Gastrocnemius medialis (tissue), 4 donors: ENCODE measurements around the gene HERC2. TPM values are rescaled to one million over a fixed set of nuclear protein-coding genes. Genes with fewer than 3 reads are reported as not detected.

ENCODE experiments used
- ATAC-seq, 2 donors: fragments of 150-250 bp; one replicate each; pipeline ENCODE4 v1.9.1; 2016
- DNase-seq, 2 donors: peaks; one replicate each; pipeline ENCODE4 v3.0.0-alpha.2; 2019
- H3K27ac ChIP-seq, 4 donors: fragments of 200-600 bp; sonication (generic); 1 replicate in 1 of 4; 2 replicates in 3 of 4; pipeline ENCODE4 v1.5.1; 2016 to 2018; ENCODE audit warnings: mild to moderate bottlenecking in 2 of 4, moderate library complexity in 1 of 4
- H3K27me3 ChIP-seq, 3 donors: fragments of 200-600 bp; sonication (generic) in 2 of 3; 1 replicate in 1 of 3; 2 replicates in 2 of 3; pipeline versions ENCODE4 v1.5.1 to v1.6.0; 2016 to 2019; ENCODE audit warnings: mild to moderate bottlenecking in 1 of 3, moderate library complexity in 1 of 3
- H3K36me3 ChIP-seq, 2 donors: fragments of 200-600 bp; sonication (generic) in 1 of 2; one replicate each; pipeline ENCODE4 v1.5.1; 2017 to 2018
- H3K4me1 ChIP-seq, 2 donors: fragments of 200-600 bp; sonication (generic) in 1 of 2; one replicate each; pipeline ENCODE4 v1.5.1; 2016 to 2017; ENCODE audit warnings: mild to moderate bottlenecking in 2 of 2
- H3K4me3 ChIP-seq, 4 donors: fragments of 200-600 bp; sonication (generic) in 3 of 4; 1 replicate in 1 of 4; 2 replicates in 3 of 4; pipeline ENCODE4 v1.5.1; 2016 to 2019; ENCODE audit warnings: mild to moderate bottlenecking in 2 of 4
- H3K9me3 ChIP-seq, 3 donors: fragments of 200-600 bp; sonication (generic) in 2 of 3; 1 replicate in 1 of 3; 2 replicates in 2 of 3; pipeline ENCODE4 v1.5.1; 2016 to 2019
- POLR2A ChIP-seq, 2 donors: fragments of 450-650 bp; IDR thresholded peaks; one replicate each; pipeline ENCODE4 v1.6.1; 2017; ENCODE audit warnings: antibody characterized with exemption in 2 of 2, mild to moderate bottlenecking in 2 of 2, moderate library complexity in 2 of 2
- in situ Hi-C, 4 donors: fragments of 200-750 bp; cut with MboI; loops; one replicate each; pipeline versions ENCODE4 v1.15.0 to v1.8.0; 2017; ENCODE audit warnings: low sequenced_read_pairs in 4 of 4
- intact Hi-C: fragments of 100-400 bp; cut with DNase I; formaldehyde crosslinking; loops from one replicate; pipeline ENCODE4 v1.15.1; 2023; ENCODE audit warnings: low total_unique reads
- total RNA-seq, 4 donors: library from RNA; depleted of rRNA; stranded (reverse); fragments of >200 nt; gene quantifications; one replicate each; pipeline versions ENCODE4 v1.1.0 to v1.2.3, GENCODE V29; 2016
- TF ChIP-seq, protein P1 (sequence below), 5 experiments: fragments of 450-650 bp in 3 of 5; fragments of 200-600 bp in 2 of 5; sonication (generic) in 2 of 5; IDR thresholded peaks in 4 of 5; conservative IDR thresholded peaks in 1 of 5; 1 replicate in 4 of 5; 2 replicates in 1 of 5; pipeline ENCODE4 v1.5.1; 2016 to 2019; ENCODE audit warnings: antibody characterized with exemption in 5 of 5, mild to moderate bottlenecking in 3 of 5, moderate library complexity in 3 of 5

The HERC2 gene
- total RNA-seq, 4 donors from 2014 or later: 46.8 to 92.7 (median 62.2) TPM

DNA sequence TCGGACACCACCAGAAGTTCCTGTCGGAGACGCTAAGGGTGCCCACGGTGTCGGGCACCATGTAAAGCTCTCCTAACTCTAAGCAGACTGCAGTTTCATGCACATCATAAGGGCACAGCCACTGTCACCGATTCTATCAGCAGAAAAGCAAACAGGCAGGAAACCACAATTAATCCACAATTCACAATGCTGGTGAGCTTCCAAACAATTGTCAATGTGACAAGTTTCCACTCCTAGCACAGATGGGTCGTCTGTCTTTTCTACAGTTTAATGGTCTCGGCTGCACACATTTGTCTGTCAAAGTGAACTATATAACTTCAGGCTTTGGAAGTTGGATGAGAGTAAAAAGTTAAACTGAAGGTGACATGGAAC is 214.1 kb downstream of the HERC2 start:
- no peak for DNase-seq
- H3K9me3 ChIP-seq: no peaks in the 10 kb centered on the region
- in situ Hi-C loops (no loop called here), intact Hi-C loops (no loop called here)
- peaks cover 0 to 17% of the 10 kb centered on the region in 2 donors for H3K36me3 ChIP-seq
- no peak for ATAC-seq
- peaks cover 17 to 20% (median 18%) of the 10 kb centered on the region in 3 donors for H3K27me3 ChIP-seq
- peak overlapping the region in 1 of 4 donors; percentile 62 for H3K4me3 ChIP-seq
- no peak overlapping the region for H3K27ac ChIP-seq
- TF ChIP-seq POLR2A (IDR thresholded peaks at IDR 0.05): no peak
- TF ChIP-seq, protein P1, sequence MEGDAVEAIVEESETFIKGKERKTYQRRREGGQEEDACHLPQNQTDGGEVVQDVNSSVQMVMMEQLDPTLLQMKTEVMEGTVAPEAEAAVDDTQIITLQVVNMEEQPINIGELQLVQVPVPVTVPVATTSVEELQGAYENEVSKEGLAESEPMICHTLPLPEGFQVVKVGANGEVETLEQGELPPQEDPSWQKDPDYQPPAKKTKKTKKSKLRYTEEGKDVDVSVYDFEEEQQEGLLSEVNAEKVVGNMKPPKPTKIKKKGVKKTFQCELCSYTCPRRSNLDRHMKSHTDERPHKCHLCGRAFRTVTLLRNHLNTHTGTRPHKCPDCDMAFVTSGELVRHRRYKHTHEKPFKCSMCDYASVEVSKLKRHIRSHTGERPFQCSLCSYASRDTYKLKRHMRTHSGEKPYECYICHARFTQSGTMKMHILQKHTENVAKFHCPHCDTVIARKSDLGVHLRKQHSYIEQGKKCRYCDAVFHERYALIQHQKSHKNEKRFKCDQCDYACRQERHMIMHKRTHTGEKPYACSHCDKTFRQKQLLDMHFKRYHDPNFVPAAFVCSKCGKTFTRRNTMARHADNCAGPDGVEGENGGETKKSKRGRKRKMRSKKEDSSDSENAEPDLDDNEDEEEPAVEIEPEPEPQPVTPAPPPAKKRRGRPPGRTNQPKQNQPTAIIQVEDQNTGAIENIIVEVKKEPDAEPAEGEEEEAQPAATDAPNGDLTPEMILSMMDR (IDR thresholded peaks at IDR 0.05 in 4 of 5, conservative IDR thresholded peaks at IDR 0.05 in 1 of 5): no peak
- peaks cover 4 to 11% of the 10 kb centered on the region in 2 donors for H3K4me1 ChIP-seq

DNA sequence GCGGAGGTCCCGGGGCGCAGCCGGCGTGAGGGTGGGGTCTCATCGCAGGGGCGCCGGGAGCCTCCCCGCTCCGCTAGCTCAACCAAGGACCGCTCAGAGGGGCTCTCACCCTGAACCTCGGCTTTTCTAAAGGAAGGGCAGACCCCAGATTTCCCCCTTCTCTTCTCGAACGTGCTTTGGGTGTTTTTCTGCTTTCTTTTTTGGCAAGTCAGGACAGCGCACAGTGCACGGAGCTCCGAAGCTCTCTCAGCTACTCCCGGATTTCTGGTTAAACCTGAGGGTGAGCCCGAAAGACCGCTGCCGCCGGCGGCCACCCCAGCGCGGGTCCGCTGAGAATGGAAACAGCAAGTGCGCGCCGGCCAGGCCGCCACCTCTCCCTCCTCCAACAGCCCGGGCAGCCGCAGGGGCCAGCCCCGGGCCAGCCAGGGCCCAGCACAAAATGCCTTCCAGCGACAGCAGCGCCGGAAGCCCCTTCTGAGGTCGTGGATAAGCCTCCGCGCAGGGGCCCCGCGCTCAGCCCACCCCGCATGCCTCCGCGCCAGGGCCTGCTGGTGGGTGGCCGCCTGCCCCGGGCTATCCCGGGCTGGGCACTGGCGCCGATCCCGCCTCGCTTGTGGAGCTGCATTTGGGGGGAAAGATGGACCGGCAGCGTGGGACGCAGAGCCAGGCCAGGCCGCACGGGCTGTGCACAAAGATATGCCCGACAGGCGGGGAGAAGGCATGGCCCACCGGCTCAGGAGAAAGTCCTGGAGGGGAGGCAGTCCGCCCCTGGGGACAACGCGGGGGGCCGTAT is 214.7 kb downstream of the HERC2 start:
- peaks cover 0 to 11% of the 10 kb centered on the region in 2 donors for H3K36me3 ChIP-seq
- intact Hi-C loops (no loop called here), in situ Hi-C loops (no loop called here)
- no peak for DNase-seq
- peaks cover 17 to 21% (median 18%) of the 10 kb centered on the region in 3 donors for H3K27me3 ChIP-seq
- H3K9me3 ChIP-seq: no peaks in the 10 kb centered on the region
- no peak for TF ChIP-seq POLR2A (IDR thresholded peaks at IDR 0.05)
- TF ChIP-seq, protein P1 (IDR thresholded peaks at IDR 0.05 in 4 of 5, conservative IDR thresholded peaks at IDR 0.05 in 1 of 5): no peak
- peaks cover 4 to 11% of the 10 kb centered on the region in 2 donors for H3K4me1 ChIP-seq
- ATAC-seq: peak in 1 of 2 donors; percentile 29
- peak overlapping the region; percentile 58 to 69 (median 60) for H3K4me3 ChIP-seq
- no peak overlapping the region for H3K27ac ChIP-seq

DNA sequence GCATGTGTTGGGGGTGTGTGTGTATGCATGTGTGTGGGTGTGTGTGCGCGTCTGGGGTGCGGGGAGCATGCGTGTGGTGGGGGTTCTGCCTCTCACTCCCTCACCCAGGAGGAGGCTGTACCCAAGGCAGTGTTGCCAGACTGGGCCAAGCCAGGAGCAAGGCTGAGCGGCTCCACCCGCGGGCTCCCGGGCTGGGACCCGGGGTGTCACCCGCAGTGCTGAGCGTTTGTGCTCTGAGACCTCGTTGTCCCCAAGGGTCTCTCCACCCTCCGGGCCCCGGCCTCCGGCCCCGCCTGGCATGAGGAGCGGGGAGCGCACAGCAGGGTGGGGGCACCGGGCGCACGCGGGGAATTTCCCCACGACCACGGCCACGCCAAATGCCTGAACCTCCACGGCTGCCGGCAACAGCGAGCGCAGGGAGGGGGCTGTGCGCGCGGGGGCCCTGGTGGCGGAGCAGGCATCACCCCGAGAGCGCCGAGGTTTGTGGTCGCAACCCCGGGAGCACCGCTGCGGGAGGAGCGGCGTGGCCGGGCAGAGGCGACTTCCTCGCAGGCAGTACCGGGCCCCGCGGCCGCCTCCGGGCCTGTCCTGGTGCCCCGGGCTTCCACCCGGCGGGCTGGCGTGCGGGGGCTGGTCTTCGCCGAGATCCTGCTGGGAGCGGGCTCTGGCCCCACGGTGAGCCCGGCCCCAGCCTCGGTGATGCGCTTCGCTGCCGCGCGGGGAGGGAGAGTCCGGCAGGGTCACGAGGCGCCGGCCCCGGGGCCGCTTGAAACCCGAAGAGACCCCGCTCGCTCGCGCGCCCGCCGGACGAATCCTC is 215.5 kb downstream of the HERC2 start:
- intact Hi-C loops (no loop called here), in situ Hi-C loops (no loop called here)
- peaks cover 18 to 29% (median 23%) of the 10 kb centered on the region in 3 donors for H3K27me3 ChIP-seq
- no peak overlapping the region for H3K27ac ChIP-seq
- ATAC-seq (no peak), DNase-seq (no peak)
- no peaks in the 10 kb centered on the region for H3K9me3 ChIP-seq
- peaks cover 4 to 11% of the 10 kb centered on the region in 2 donors for H3K4me1 ChIP-seq
- TF ChIP-seq, protein P1 (IDR thresholded peaks at IDR 0.05 in 4 of 5, conservative IDR thresholded peaks at IDR 0.05 in 1 of 5): no peak
- H3K36me3 ChIP-seq: peaks cover 0 to 3% of the 10 kb centered on the region in 2 donors
- peak overlapping the region; percentile 58 to 69 (median 60) for H3K4me3 ChIP-seq

DNA sequence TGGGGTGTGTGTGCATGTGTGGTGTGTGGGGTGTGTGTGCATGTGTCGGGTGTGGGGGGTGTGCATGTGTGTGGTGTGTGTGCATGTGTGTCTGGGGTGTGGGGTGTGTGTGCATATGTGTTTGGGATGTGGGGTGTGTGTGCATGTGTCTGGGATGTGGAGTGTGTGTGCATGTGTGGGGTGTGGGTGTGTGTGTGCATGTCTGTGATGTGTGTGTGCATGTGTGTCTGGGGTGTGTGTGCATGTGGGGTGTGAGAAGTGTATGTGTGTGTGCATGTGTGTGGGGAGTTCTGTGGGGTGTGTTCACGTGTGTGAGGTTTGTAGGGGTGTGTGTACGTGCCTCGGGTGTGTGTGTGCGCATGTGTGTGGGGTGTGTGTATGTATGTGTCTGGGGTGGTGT is 216.2 kb downstream of the HERC2 start:
- no peak for TF ChIP-seq POLR2A (IDR thresholded peaks at IDR 0.05)
- TF ChIP-seq, protein P1 (IDR thresholded peaks at IDR 0.05 in 4 of 5, conservative IDR thresholded peaks at IDR 0.05 in 1 of 5): no peak
- ATAC-seq: no peak
- H3K27me3 ChIP-seq: peaks cover 22 to 36% (median 23%) of the 10 kb centered on the region in 3 donors
- no peaks in the 10 kb centered on the region for H3K36me3 ChIP-seq
- in situ Hi-C loops (no loop called here), intact Hi-C loops (no loop called here)
- H3K4me3 ChIP-seq: no peak overlapping the region
- H3K9me3 ChIP-seq: no peaks in the 10 kb centered on the region
- H3K4me1 ChIP-seq: peaks cover 4 to 11% of the 10 kb centered on the region in 2 donors
- H3K27ac ChIP-seq: no peak overlapping the region
- no peak for DNase-seq
